NCI-H2081 treated with DMSO at 0.1 percent for 48 hours (cell line): ENCODE results near the gene CLK4.
"Not testable (repeated sequence)": the region's sequence is repeated elsewhere in the genome, so short reads cannot be mapped to it uniquely, and the experiment has no call there.

ENCODE experiments used
- DNase-seq: peaks from one replicate; lab custom pipeline; 2025; lab: John Stamatoyannopoulos, UW

Gene CLK4

DNA sequence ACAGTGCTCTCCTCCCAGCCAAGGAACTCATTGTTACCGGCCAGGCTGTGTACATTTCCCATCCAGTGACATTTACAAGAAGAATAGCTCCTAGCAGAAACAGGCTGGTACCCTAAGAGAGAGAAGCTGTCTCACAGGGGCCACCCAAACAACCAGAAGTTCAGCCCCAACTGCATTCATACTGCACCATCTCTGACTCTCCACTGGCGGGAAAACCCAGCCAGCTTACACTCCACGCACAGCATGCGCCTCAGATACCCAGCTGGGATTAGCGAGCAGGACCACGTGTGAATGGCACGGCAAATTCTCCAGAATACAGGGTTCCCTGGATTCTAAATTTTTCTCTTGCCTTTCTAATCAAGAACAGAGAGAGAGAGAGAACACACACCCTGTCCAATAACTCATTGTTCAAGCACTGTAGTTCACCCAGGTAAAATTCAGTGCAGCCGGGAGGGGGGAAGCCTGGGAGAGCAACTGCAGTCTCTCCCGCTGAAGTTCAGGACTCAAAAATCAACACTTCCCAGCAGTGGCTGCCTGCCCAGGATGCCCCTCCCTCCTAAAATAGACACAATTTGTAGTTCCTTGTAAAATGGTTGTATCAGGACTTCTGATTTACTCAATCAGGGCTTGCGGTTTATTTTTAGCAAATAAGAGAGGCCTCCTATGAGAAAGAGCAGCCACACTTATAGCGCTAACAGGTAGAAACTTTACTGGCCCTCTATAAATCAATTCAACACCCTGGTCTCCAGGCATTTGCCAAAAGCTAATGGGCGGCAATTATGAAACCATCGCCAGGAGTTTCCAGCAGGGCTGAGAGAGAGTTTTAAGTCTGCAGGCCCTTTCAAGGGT is 38.9 kb downstream of the CLK4 start:
- DNase-seq, result no peak

DNA sequence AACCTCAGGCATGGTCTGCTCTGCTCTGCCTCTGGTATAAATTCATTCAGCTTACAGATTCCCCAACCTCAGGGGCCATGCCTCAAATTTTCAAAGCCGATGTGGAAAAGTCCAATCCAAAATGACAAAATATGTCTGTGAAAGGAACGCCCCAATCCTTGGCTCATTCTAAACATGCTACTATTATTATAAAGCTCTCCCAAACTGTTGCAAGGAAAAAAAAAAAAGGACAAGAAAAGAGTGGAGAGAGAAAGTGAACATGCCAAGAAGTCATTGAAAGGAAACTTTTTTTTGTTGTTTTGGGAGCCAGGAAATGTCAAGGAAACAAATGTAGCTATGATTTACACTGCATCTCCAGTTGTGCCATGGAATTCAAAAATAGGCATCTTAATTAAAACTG is 40.5 kb downstream of the CLK4 start:
- DNase-seq, result no peak

DNA sequence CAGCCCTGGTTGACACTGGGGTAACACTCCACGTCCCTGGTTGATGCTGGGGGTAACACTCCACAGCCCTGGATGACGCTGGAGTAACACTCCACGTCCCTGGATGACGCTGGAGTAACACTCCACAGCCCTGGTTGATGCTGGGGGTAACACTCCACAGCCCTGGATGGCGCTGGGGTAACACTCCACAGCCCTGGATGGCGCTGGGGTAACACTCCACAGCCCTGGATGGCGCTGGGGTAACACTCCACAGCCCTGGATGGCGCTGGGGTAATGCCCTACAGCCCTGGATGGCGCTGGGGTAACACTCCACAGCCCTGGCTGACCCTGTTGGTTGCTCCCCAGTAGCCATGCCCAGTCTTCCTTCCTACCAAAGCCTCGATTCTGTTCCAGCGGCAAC is 41.4 kb downstream of the CLK4 start:
- not testable (repeated sequence) for DNase-seq

DNA sequence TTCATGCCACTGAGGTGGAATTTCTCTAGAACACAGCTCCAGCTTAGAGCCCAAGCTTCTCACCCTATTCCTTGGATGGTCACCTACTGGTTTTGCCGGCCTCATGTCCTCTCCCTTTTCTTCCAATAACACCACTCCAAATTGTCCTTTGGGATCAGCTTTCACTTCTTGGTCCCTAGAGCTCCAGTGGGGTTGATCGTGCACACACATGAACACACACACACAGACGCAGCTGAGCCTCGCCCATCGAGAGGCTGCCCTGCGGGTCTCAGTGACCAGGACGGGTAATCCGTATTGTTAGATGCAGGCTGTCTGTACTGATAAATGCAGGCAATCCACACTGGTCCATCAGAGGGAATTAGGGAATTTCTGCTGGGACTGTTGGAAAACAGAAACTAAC is 43.6 kb downstream of the CLK4 start:
- no peak for DNase-seq

DNA sequence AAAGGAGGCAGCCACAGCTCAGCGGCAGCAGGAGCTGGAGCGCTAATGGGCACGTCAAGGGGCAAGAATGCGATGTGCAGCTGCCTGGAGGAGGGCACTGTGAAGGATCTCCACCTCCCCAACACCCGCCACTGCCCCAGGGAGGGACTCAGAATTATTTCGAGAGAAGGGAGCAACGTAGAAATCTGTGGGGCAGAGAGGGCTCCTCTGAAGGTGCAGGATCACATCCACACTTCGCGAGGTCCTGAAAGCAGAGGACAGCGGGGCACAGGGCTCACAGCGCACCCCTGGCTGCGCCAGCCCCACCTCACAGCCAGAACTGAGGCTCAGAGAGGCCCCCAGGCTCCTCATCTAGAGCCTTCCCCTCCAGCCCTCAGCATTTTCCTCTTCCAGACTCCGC is 44.6 kb downstream of the CLK4 start:
- no peak for DNase-seq

DNA sequence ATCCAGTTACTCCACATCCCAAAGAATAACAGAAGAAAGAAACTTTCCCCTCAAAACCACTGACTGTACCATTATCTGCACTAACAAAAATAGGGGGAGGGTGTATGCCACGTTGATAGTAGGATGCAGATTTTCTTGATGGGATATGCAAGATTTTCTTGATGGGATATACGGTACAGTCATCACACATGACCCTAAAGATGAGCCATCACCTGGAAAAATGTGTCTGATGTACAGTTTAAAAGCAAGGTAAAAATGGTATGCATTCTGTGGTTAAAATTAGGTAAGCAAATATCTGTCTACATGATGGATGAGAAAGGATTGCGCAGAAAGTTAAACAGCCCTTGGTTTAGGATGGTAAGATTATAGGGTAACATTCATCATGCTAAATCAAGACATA is 45.2 kb downstream of the CLK4 start:
- no peak for DNase-seq

DNA sequence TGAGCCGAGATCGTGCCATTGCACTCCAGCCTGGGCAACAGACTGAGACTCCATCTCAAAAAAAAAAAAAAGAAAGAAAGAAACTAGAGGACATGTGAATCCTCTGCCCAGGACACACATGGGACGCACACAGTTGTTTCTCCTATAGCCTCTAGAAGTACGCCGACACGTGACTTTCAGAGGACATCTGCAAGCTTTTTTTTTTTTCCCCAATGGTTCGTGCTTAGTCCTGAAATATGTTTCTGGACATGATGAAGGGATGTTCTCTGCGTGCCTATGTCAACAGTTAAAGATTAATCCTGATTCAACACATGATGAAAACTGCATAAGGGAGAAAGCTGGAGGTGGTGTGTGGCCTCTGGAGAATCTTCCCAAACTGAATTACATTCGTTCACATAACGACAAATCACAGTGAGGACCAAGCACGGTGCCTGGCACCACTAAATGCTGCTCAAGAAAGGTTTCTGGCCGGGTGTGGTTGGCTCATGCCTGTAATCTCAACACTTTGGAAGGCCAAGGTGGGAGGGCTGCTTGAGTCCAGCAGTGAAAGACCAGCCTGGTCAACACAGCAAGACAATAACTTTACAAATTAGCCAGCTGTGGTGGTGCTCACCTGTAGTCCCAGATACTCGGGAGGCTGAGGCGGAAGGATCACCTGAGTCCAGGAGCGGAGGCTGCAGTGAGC is 46.4 kb downstream of the CLK4 start:
- no peak for DNase-seq

DNA sequence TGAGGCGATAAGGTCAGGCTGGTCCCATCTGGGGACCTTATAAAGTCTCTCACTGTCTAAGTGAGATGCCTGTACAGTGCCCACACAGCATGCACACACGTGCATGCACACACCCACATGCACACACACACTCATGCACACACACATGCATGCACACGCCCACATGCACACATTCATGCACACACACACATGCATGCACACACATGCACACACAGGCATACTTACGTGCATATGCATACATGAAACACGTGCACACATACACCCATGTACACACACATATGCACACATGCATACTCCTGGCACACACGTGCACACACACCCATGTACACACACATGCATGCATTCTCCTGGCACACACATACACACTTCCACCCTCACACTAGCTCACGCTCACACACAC is 48.9 kb downstream of the CLK4 start:
- no peak for DNase-seq

DNA sequence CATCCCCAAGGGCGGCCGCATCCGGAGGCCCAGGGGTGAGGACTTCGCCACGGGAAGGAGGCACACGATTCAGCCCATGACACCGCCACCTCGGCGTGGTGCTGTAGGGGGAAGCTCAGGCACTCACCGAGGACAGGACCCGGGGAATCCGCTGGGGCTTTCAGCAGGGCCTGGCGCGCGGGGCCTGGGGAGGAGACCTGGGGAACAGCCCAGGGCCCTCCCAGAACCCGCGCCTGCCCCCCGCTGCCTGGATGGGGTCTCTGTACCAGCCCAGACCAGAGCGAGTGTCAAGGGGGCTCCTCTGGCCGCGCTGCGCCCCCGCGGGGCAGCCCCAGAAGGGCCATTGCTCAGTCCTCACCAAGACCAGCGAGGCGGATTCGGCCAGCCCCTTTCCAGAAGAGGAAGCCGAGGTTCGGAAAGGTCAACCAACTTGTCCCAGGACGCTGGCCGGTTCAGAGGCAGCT is 49.4 kb downstream of the CLK4 start:
- DNase-seq, result no peak

DNA sequence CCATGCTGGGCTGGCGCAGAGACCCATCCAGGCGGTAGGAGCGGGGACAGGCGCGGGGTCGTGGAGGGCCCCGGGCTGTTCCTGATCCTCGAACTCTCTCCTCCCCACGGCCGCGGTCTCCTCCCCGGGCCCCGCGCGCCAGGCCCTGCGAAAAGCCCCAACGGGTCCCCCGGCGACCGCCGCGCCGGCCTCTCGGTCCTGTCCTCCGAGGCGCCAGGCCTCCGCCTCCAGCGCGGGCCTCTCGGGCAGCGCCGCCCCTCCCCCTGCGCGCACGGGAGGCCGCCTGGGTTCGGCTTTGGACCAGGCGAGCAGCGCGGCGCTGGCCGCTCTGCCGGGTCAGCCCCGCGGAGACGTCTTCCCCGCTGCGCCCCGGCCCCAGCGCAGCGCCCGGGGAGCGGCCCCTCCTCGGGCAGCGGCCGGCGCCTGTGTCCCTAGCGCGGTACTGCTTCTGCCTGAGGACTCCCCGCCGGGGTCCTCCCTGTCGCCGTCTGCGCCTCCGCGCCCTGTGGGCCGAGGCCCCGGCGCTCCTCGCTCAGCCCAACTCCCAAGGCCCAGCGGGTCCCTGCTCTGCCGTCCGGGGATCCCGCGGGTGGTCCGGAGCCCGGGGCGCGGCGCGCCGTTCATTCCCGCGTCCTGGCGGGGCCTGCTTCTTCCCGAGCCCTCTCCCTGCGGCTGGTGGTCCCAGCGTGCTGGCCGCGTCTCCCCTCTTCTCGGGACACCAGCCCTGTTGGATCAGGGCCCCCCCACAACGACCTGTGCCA is 50.1 kb downstream of the CLK4 start:
- DNase-seq, result no peak

DNA sequence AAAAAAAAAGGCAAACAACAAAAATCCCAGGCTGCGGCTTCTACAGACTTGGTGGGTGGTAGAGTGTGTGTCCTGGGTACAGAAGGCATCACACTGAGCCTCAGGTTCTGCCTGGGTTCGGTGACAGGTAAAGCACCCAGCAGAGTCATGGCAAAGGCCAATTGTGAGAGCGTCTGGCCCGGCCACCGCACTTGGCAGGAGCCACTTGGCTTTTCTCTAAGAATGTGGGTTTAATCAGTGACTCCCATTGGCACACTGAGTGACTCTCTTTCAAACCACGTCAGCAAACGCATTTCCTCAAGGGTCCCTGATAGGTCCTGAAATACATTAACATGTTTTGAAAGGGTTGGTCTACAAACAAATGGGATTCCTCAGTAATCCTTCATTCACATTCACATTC is 53.6 kb downstream of the CLK4 start:
- DNase-seq, result no peak

DNA sequence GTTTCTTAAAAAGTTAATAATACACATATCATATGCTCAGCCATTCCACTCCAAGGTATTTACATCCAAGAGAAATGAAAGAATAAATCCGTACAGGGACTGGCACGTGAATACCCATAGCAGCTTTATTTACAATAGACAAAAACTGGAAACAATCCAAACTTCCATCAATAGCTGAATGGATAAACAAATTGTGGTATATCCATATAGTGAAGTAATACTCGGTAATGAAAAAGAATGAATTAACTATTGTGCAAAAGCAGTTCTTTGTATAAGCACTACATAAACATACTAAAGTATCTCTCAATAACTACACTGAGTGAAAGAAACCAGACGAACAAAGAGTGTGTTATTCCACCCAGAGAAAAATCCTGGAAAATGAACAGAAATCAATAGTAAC is 54.2 kb downstream of the CLK4 start:
- DNase-seq, result no peak

DNA sequence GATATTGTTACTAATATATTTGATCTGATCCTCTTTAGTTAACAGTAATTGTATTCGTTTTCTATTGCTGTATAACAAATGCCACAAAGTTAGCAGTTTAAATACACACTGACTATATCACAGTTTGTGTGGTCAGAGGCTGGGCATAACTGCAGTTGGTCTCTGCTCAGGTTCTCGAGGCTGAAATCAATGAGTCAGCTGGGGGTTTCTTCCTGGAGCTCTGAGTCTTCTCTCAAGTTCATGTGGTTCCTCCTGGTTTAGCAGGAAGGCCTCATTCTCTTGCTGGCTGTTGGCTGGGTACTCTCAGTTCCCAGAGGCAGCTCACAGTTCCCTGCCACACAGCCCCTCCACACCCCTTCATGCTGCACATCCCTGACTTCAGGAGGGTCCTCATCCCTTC is 57.4 kb downstream of the CLK4 start:
- DNase-seq, result no peak

DNA sequence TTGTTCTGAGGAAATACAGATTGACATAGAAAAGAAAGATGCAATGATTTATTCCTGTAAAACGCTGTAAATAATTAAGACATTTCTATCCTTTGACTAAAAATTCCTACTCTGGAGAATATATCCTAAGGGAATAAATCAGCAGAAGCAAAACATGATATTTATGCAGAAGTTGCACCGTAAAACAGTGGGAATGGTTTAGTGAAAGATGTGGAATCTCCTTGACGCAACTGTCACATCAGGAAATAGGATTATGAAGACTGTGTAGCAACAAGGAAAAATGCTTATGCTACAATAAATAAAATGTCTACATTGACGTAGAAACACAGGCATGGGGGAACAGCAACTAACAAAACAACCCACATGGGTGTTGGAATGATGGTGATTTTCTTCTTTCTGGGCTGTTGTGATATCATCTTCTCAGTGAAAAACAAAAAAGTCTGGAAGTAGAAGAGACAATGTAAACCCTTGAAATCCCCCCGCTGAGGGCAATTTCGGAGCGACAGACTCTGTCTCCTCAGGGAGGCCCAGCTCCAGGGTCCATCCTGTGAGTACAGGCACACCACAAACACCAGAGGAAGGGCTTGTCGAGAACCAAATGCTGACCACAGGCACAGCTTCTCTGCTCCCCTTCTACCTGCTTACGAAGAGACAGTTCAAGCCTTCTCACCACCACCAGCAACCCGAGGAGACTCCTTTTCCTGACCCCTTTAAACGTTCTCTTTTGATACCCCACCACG is 61.9 kb downstream of the CLK4 start:
- no peak for DNase-seq

DNA sequence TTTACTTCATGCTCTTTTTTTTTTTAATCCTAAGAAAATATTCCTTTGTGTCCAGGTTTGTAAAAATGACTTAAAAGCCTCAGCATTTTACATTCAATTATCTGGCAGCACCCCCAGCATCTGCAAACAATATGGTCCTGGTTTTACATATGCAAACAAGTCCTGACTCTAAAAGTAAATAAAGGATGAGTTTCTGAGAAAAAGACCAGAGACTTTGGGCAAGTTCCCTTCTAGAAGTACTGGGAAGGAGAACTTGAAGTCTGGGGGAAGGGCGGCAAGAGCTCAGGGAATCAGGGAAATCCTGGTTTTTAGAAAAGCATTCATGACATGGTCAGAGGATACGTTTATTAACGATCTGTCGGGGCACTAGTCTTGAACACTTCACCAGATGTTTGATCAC is 62.5 kb downstream of the CLK4 start:
- no peak for DNase-seq

DNA sequence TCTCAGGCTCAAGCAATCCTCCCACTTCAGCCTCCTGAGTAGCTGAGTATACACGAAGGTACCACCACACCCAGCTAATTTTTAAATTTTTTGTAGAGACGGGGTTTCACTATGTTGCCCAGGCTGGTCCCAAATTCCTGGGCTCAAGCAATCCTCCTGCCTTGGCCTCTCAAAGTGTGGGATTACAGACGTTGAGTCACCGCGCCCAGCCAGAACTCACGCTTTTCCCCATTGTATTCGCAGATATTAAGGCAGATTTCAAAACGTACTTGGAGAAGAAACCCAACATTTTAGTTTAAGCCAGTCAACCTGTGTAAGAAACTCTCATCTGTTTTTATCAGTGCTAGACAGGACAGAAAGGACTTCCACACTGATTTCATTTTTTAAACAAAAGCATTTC is 63.2 kb downstream of the CLK4 start:
- DNase-seq, result no peak

DNA sequence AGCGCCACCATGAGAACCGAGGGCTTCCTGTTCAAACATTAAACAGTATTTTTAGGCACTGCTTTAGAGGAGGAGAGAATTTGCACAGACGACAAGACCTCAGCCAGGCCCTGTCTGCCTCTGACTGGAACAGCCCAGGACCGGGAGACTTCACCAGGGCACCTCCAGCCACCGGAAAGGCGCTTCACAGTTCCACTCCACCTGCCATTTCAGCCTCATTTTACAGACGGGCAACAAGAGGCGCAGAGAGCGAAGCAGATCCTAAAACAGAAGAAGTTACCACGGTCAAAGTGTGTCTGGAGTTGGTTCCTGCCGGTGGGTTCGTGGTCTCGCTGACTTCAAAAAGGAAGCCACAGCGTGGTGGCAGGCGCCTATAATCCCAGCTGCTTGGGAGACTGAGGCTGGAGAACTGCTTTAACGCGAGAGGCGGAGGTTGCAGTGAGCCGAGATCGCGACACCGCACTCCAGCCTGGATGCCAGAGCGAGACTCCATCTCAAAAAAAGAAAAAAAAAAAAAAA is 65.0 kb downstream of the CLK4 start:
- no peak for DNase-seq

DNA sequence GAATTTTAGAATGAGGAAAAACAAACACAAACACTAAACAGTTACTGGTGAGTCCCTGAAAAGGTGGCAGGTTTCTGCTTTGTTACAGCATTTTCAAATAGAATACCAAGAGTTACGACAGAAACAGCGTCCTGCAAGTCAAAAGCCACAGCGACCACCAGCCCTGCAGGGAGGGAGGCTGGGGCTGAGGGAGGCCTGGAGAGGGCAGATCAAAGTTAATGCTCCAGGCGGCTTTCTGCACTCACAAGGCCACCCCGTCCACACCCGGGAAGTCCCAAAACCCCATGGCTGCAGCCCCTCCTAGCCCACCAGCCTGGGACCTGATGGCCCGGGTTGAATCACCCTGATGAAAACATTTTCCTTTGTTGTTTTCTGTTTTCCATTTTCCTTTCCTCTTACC is 65.9 kb downstream of the CLK4 start:
- DNase-seq, result no peak

DNA sequence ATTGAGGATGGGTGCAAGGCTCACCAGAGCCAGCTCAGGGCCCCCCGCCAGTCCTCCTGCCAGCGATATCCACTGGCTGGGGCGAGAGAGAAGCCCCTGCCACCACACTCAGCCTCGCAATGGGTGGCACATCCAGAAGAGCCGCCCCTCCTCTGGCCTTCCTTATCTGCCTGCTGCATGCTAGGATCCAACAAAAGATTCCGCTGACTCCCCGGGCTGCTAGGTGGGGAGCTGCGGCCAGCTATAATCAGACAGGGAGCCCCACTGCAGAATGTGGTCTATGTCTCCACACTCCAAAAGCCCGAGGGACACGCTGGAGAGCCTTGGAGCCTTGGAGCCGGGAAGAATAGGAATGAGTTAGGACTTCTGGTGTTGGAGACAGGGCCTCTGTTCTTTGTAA is 69.4 kb downstream of the CLK4 start:
- DNase-seq, result no peak

DNA sequence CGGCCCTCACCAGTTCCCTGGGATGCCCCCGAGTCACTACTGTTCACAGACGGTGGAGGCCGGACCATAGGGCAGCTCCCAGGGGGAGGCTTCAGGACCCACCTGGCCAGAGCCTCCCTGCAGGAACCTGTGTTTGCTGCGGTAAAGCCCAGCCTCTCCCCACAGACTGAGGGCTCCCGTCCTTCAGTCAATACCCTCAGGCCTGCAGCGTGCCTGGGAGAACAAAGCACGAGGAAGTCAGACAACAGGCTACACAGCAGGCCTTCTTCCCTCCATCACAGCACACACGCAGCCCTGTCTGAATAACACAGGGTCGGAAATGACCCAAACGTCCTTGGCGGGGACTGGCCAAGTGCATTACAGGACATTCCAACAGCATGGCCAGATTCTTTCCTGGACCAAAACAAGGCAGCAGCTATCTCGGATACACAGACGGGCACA is 71.1 kb downstream of the CLK4 start:
- no peak for DNase-seq

DNA sequence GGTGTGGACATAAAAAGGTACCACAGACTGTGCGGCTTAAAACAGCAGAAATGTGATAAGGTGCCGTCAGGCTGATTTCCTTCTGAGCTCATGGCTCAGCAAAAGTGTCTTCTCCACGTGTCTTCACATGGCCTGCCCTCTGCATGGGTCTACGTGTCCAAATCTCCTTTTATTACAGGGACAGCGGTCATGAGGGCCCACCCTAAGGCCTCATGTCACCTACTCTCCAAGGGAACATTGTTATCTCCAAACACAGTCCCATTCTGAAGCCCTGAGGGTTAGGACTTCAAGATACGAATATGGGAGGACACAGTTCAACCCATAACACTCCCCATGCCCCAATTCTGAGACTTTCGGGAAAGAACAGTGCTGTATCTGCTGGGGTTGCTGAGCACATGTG is 71.8 kb downstream of the CLK4 start:
- no peak for DNase-seq

DNA sequence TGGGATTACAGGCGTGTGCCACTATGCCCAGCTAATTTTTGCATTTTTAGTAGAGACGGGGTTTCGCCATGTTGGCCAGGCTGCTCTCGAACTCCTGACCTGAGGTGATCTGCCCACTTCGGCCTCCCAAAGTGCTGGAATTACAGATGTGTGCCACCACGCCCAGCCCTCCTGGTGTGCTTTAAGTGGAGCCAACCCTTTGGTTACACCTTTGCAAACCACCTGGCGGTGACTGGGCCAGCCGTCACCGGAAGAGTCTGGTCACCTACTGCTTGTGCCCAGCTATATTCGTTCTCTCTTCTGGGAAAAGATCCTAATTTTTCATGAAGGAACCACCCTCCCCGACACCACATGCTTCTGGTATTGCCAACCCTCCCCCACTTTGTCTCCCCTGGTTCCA is 72.5 kb downstream of the CLK4 start:
- no peak for DNase-seq
